HL-60 (cell line): ENCODE measurements around the gene HTR7.

Experiments
- CTCF ChIP-seq: IDR thresholded peaks from one replicate; pipeline ENCODE4 v1.5.1; 2011; ENCODE audit warnings: low read length, control low read depth, inconsistent platforms; ENCODE audit not compliant: insufficient read depth
- GABPA ChIP-seq: IDR thresholded peaks from 2 replicates; pipeline ENCODE4 v1.6.1; 2012; ENCODE audit warnings: low read depth
- POLR2AphosphoS5 ChIP-seq: IDR thresholded peaks from 2 replicates; pipeline ENCODE4 v1.6.1; 2012; ENCODE audit warnings: low read depth
- REST ChIP-seq: IDR thresholded peaks from 2 replicates; pipeline ENCODE4 v1.6.1; 2012; ENCODE audit warnings: low read depth; ENCODE audit not compliant: insufficient replicate concordance

- TF ChIP-seq CTCF: no peak
- TF ChIP-seq GABPA: no peak
- no peak for TF ChIP-seq REST
- TF ChIP-seq POLR2AphosphoS5: no peak
These were observed 139.7 kb downstream of the HTR7 start for GRCh38 chr10:90718182-90718581.
